Hippocampal formation (tissue), 2 donors: Measurements from ENCODE around the gene DET1.

Experiments used
- DNase-seq, 2 donors: peaks; one replicate each; lab custom pipeline; 2025; lab: John Stamatoyannopoulos, UW

DET1 gene

GRCh38 chr15:88467073-88467934, 79.2 kb downstream of the DET1 start, which contains the start of the genes MRPL46 and MRPS11:
TSS of gene MRPL46 (minus strand) at chr15:88467388. CDS start at chr15:88467377, 11 bp downstream.
TSS of gene MRPS11 (plus strand) at chr15:88467708. CDS start at chr15:88467718, 10 bp downstream.
- DNase-seq = peak; percentile 85 to 93

- DNase-seq = no peak
Measured at GRCh38 chr15:88465633-88466224, 80.8 kb downstream of the DET1 start.

GRCh38 chr15:88463870-88464532, 82.5 kb downstream of the DET1 start:
- no peak for DNase-seq
